Memory B cell (primary cell): Measurements from ENCODE around the gene GIPC3.

ENCODE experiments used
- ATAC-seq: fragments of 150-1000 bp; cut with Tn5 transposase; 2 replicates; pipeline ENCODE4 v1.10.0; 2021; ENCODE audit warnings: low read depth, mild to moderate bottlenecking, moderate library complexity
- DNase-seq, 2 donors: peaks; one replicate each; pipeline ENCODE4 v3.0.0; 2022; ENCODE audit warnings: low spot score in 2 of 2
- H3K27ac Mint-ChIP-seq: one replicate; pipeline ENCODE4 v1.8.0; 2022; ENCODE audit warnings: mild to moderate bottlenecking, moderate library complexity, mixed read lengths
- H3K27me3 Mint-ChIP-seq: one replicate; pipeline ENCODE4 v1.8.0; 2022; ENCODE audit warnings: mixed read lengths
- H3K36me3 Mint-ChIP-seq: one replicate; pipeline ENCODE4 v1.8.0; 2022; ENCODE audit warnings: mild to moderate bottlenecking, mixed read lengths
- H3K4me1 Mint-ChIP-seq: one replicate; pipeline ENCODE4 v1.8.0; 2022; ENCODE audit warnings: mixed read lengths
- H3K4me3 Mint-ChIP-seq: one replicate; pipeline ENCODE4 v1.8.0; 2022; ENCODE audit warnings: mild to moderate bottlenecking, moderate library complexity, mixed read lengths
- H3K9me3 Mint-ChIP-seq: one replicate; pipeline ENCODE4 v1.8.0; 2022; ENCODE audit warnings: mixed read lengths

The GIPC3 gene

GRCh38 chr19:3585301-3586126, at the start of gene GIPC3:
Gene GIPC3 (plus strand): TSS chr19:3585478. CDS start chr19:3585598, 120 bp downstream.
- ATAC-seq: no peak
- DNase-seq: no peak
- Mint-ChIP-seq H3K4me3 (no peak within 1 kb of the TSS), H3K4me1 (no peaks in the 10 kb centered on the region), H3K36me3 (no peaks in the 10 kb centered on the region), H3K27me3 (peaks cover 3% of the 10 kb centered on the region), H3K27ac (no peak within 1 kb of the TSS), H3K9me3 (no peaks in the 10 kb centered on the region)

GRCh38 chr19:3535563-3535965, 49.7 kb upstream of the GIPC3 start:
- H3K27ac Mint-ChIP-seq: no peak overlapping the region

GRCh38 chr19:3535981-3536380, 49.3 kb upstream of the GIPC3 start:
- H3K27me3 Mint-ChIP-seq: no peaks in the 10 kb centered on the region
- H3K4me1 Mint-ChIP-seq: no peaks in the 10 kb centered on the region
- no peaks in the 10 kb centered on the region for H3K9me3 Mint-ChIP-seq
- DNase-seq: no peak
- no peak for ATAC-seq
- H3K4me3 Mint-ChIP-seq: no peak overlapping the region
- peaks cover 19% of the 10 kb centered on the region for H3K36me3 Mint-ChIP-seq
- H3K27ac Mint-ChIP-seq: no peak overlapping the region

More at GRCh38 chr19:3535563-3535965, 49.7 kb upstream of the GIPC3 start:
- no peaks in the 10 kb centered on the region for H3K27me3 Mint-ChIP-seq
- H3K36me3 Mint-ChIP-seq: peaks cover 19% of the 10 kb centered on the region
- DNase-seq (no peak), ATAC-seq (no peak)
- no peaks in the 10 kb centered on the region for H3K4me1 Mint-ChIP-seq
- no peaks in the 10 kb centered on the region for H3K9me3 Mint-ChIP-seq
- no peak overlapping the region for H3K4me3 Mint-ChIP-seq

GRCh38 chr19:3536429-3537100, 48.7 kb upstream of the GIPC3 start:
- DNase-seq (no peak), ATAC-seq (no peak)
- Mint-ChIP-seq H3K27me3 (no peaks in the 10 kb centered on the region), H3K27ac (peak overlapping the region; percentile 59), H3K9me3 (no peaks in the 10 kb centered on the region), H3K4me1 (no peaks in the 10 kb centered on the region), H3K4me3 (no peak overlapping the region), H3K36me3 (peaks cover 19% of the 10 kb centered on the region)

GRCh38 chr19:3537101-3537437, 48.2 kb upstream of the GIPC3 start:
- Mint-ChIP-seq H3K4me1 (no peaks in the 10 kb centered on the region), H3K9me3 (no peaks in the 10 kb centered on the region), H3K27ac (peak overlapping the region; percentile 59), H3K4me3 (no peak overlapping the region), H3K36me3 (peaks cover 19% of the 10 kb centered on the region), H3K27me3 (no peaks in the 10 kb centered on the region)
- DNase-seq (no peak), ATAC-seq (no peak)

GRCh38 chr19:3537438-3538240, 47.6 kb upstream of the GIPC3 start:
- no peak for ATAC-seq

GRCh38 chr19:3538258-3538929, 46.9 kb upstream of the GIPC3 start:
- no peak for ATAC-seq

More at GRCh38 chr19:3537438-3538240, 47.6 kb upstream of the GIPC3 start:
- no peaks in the 10 kb centered on the region for H3K27me3 Mint-ChIP-seq
- peak overlapping the region; percentile 59 for H3K27ac Mint-ChIP-seq
- peaks cover 16% of the 10 kb centered on the region for H3K36me3 Mint-ChIP-seq
- no peaks in the 10 kb centered on the region for H3K9me3 Mint-ChIP-seq
- H3K4me3 Mint-ChIP-seq: no peak overlapping the region
- no peak for DNase-seq
- no peaks in the 10 kb centered on the region for H3K4me1 Mint-ChIP-seq

GRCh38 chr19:3538965-3539755, 46.1 kb upstream of the GIPC3 start, which contains the start of gene TEKTIP1:
Gene TEKTIP1 (plus strand): TSS chr19:3539174. CDS start chr19:3539178, 4 bp downstream.
- H3K27me3 Mint-ChIP-seq: no peaks in the 10 kb centered on the region
- H3K4me3 Mint-ChIP-seq: no peak within 1 kb of the TSS
- no peaks in the 10 kb centered on the region for H3K9me3 Mint-ChIP-seq
- H3K27ac Mint-ChIP-seq: peak within 1 kb of the TSS; percentile 59
- H3K36me3 Mint-ChIP-seq: peaks cover 11% of the 10 kb centered on the region
- no peaks in the 10 kb centered on the region for H3K4me1 Mint-ChIP-seq
- no peak for ATAC-seq
- no peak for DNase-seq

More at GRCh38 chr19:3538258-3538929, 46.9 kb upstream of the GIPC3 start:
- H3K27ac Mint-ChIP-seq: no peak overlapping the region
- no peak for DNase-seq
- H3K27me3 Mint-ChIP-seq: no peaks in the 10 kb centered on the region
- H3K4me3 Mint-ChIP-seq: no peak overlapping the region
- peaks cover 15% of the 10 kb centered on the region for H3K36me3 Mint-ChIP-seq
- H3K9me3 Mint-ChIP-seq: no peaks in the 10 kb centered on the region
- H3K4me1 Mint-ChIP-seq: no peaks in the 10 kb centered on the region

GRCh38 chr19:3539756-3540118, 45.5 kb upstream of the GIPC3 start:
- Mint-ChIP-seq H3K27ac (no peak overlapping the region), H3K9me3 (no peaks in the 10 kb centered on the region), H3K36me3 (peaks cover 11% of the 10 kb centered on the region), H3K4me3 (no peak overlapping the region), H3K4me1 (no peaks in the 10 kb centered on the region), H3K27me3 (no peaks in the 10 kb centered on the region)
- no peak for DNase-seq
- no peak for ATAC-seq

- no peaks in the 10 kb centered on the region for H3K9me3 Mint-ChIP-seq
- ATAC-seq: no peak
- H3K4me1 Mint-ChIP-seq: peaks cover 8% of the 10 kb centered on the region
- H3K27ac Mint-ChIP-seq: no peak overlapping the region
- peaks cover 12% of the 10 kb centered on the region for H3K36me3 Mint-ChIP-seq
- H3K27me3 Mint-ChIP-seq: no peaks in the 10 kb centered on the region
- H3K4me3 Mint-ChIP-seq: no peak overlapping the region
- DNase-seq: no peak
Measured at GRCh38 chr19:3543150-3544057, 41.9 kb upstream of the GIPC3 start.

GRCh38 chr19:3544058-3544376, 41.3 kb upstream of the GIPC3 start:
- no peaks in the 10 kb centered on the region for H3K9me3 Mint-ChIP-seq
- no peak for DNase-seq
- H3K27ac Mint-ChIP-seq: no peak overlapping the region
- ATAC-seq: no peak
- H3K4me3 Mint-ChIP-seq: no peak overlapping the region
- H3K4me1 Mint-ChIP-seq: peaks cover 8% of the 10 kb centered on the region
- H3K36me3 Mint-ChIP-seq: peaks cover 12% of the 10 kb centered on the region
- no peaks in the 10 kb centered on the region for H3K27me3 Mint-ChIP-seq
